ENCODE data around the gene NCKAP1.

DNA sequence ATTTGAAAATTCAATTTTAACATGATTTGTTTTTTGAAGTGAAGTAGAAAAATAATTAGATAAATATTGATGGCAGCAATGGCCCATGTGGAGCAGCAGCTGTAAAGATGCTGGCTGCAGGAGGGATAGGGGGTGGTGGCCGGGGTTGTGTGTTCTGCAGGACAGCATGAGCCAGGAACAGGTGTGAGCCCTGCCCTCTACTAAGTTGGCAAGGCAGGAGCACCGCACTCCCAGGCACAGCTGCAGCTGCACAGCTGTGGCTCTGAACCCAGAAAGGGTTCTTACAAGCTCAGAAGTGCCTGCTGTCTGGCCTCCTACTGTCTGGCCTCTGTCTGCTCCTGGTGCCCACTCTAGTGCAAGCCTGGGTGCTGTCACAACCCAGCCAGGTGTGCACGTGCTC is 30.3 kb upstream of the NCKAP1 start:
- no peak for TF ChIP-seq ESRRA (CRISPR knock-in tag; IDR thresholded peaks at IDR 0.05; ENCODE audit: borderline replicate concordance)
- TF ChIP-seq, protein P1, sequence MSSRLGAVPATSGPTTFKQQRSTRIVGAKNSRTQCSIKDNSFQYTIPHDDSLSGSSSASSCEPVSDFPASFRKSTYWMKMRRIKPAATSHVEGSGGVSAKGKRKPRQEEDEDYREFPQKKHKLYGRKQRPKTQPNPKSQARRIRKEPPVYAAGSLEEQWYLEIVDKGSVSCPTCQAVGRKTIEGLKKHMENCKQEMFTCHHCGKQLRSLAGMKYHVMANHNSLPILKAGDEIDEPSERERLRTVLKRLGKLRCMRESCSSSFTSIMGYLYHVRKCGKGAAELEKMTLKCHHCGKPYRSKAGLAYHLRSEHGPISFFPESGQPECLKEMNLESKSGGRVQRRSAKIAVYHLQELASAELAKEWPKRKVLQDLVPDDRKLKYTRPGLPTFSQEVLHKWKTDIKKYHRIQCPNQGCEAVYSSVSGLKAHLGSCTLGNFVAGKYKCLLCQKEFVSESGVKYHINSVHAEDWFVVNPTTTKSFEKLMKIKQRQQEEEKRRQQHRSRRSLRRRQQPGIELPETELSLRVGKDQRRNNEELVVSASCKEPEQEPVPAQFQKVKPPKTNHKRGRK (CRISPR knock-in tag; IDR thresholded peaks at IDR 0.05; ENCODE audit: borderline replicate concordance) = no peak
- TF ChIP-seq TEAD4 (CRISPR knock-in tag; IDR thresholded peaks at IDR 0.05) = no peak
- TF ChIP-seq ZNF416 (CRISPR knock-in tag; IDR thresholded peaks at IDR 0.05) = no peak
- TF ChIP-seq JUN (CRISPR knock-in tag; IDR thresholded peaks at IDR 0.05) = no peak
- no peak for TF ChIP-seq NR3C1 (CRISPR knock-in tag; conservative IDR thresholded peaks at IDR 0.05; ENCODE audit: low read depth)
- TF ChIP-seq FOXK1 (CRISPR knock-in tag; IDR thresholded peaks at IDR 0.05) = no peak

All from WTC11 (cell line).